Embryonic facial prominence (tissue), 1 donor: ENCODE measurements around the gene DNAH2.

Experiments
- DNase-seq: peaks from one replicate; pipeline ENCODE4 v3.0.0-alpha.2; 2016; ENCODE audit errors: extremely low spot score

DNAH2 gene

DNA sequence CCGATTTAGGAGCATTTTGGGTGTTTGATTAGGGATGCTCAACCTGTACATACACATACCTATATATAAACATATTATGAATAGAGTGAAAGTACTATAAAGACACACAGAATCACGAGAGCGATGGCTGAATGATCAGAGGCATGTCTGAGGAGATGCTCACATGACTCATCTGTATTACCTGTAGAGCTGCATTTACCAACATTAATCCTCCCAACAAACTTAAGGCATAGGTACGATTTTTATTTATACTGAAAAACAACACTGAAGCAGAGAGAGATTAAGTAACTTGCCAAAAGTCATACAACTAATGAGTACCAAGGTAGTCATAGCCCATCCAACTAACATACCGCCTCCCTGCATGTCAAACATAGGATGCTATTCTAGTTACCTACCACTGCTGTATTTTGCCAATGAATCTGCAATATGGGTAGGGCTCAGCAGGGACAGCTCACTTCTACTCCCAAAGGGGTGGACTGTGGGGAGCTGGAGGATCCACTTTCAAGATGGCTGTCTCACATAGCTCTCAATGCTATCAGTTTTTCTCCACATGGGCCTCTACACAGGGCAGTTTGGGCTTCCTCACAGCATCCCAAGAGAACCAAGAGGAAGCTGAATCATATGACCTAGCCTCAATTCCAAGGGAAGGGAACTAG, 147.6 kb downstream of the DNAH2 start:
- DNase-seq = no peak

- no peak for DNase-seq
These were observed 150.4 kb downstream of the DNAH2 start for GRCh38 chr17:7867881-7868329.

DNA sequence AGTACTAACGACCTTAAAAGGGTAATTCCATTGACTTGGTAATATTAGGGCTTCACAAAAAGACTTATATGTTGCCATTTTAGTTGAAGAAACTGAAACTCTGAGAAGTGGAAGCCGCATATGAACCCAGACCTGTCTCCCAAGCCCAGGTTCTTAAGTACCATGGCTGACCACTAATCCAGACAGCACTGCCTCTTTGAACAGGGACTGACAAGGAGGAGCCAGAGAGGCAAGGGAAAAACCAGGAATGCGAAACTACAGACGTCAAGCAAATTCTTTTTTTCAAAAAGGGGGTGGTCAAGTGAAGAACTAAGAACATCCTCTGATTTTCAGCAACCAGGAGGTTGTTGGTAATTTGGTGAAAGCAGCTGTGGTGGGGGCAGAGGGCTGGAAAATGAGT, 155.5 kb downstream of the DNAH2 start:
- DNase-seq = no peak

DNA sequence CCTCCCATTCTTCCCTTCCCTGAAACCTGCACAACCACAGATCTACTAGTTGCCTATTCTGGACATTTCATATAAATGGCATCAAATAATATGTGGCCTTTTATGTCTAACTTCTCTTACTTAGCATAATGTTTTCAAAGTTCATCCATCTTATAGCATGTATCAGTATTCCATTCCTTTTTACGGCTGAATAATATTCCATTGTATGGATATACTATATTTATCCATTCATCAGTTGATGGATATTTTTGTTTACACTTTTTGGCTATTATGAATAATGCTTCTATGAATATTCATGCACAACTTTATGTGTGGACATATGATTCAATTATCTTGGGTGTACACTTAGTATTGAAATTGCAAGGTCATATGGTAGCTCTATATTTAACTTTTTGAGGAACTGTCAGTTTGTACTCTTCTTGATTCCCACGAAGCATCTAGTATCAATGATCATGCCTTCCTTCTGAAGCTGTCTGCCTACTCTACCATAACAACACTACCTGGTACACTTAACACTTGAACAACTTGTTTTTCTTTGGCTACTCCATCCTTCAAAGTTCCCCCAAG, 158.3 kb downstream of the DNAH2 start:
- DNase-seq = no peak

DNA sequence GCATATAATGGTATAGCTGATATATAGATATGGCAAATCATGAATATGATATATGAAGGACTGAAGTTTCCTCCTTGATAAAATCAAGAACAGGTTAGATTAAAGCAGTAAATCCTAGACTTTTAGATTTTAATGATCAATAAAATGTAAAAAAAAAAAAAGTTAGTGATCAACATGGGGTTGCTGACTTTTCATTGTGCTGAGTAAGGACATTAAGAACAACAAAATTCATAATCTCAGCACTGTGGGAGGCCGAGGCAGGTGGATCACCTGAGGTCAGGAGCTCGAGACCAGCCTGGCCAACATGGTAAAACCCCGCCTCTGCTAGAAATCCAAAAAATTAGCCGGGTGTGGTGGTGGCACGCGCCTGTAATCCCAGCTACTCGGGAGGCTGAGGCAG, 160.7 kb downstream of the DNAH2 start:
- no peak for DNase-seq

DNA sequence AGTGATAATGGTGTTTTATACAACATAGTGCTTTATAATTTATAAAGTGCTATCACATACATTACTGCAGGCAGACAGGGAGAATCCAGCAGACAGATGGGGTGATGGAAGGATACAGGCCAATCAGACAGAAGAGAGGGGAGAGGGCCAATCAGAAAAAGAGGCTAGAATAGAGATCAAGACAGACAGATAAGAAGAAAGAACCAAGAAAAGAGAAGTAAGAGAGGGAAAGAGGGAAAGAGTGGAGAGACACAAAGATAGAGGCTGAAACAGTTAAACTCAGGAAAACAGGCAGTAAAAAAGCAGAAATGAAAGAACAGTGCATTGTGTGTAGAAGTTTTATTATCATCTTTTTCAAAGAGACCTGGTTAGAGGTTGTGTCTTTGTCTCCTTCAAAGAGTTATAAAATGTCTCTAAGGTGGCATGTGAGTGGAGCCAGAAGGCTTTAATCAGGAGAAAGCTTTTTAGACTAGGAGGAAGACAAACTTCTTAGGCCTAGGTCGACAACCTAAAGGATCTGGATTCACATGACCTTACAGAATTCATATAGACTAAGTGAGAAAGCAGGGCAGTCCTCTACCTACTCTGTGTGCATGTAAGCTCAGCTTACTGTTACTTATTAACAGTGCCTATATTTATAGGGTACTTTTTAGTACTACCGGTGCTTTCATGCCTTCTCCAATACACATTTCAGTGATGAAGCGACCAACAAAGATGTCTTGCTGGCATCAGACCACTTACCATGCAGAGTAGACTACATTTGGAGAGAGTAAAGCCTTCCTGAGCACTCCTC, 162.7 kb downstream of the DNAH2 start:
- no peak for DNase-seq

DNA sequence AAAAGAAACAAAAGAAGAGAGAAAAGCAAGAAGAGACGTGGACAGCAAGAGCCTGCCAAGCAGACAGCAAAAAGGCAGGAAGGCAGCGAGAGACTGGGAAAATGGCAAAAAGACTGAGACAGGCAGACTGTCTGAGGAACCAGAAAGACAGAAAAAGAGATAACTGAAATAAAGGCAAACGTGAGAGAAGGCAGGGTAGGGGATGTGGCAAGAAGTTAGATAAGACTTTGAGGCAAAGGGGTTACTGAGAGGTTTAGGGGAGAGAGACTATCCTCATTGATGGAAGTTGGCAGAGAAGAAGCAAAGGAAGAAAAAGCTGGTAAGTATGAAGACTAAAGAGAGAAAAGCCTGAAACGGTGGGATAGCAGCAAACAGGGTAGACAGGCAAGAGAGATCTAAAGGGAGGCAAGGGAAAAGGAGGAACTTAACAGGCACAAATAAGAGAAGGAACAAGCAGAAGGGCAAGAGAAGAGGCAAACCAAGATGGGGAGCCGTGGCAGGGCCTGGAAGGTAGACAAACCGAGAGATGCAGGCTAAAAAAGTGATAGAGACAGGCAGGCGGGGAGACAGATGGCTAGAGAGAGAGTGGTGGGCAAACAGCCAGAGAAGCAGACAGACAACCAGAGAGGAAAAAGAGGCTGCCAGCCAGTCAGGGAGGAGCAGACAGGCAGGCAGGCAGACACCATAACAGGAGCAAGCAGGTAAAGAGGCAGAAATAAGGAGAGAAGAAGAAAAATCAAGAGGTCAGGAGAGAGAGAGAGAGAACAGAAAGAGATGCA, 163.9 kb downstream of the DNAH2 start:
- DNase-seq = no peak

- DNase-seq = no peak
These were observed 164.5 kb downstream of the DNAH2 start for GRCh38 chr17:7882068-7882467.

DNA sequence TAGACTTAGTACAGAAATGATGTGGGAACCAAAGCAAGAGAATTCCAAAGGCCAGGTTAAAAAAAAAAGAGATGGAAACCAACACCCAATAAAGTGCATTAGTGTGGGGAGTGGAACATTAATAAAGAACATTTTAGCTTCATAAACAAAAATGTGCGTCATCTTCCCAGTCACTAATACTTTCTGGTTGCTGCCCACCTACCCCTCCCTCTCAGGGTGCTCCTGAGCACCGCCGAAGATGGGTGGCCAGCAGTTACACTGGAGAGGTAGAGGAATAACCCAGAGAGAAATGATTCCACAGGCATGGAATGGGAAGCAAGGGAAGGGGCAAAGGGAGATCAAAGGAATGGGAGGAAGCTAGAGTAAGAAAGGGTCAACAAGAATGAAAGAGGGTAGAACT, 165.1 kb downstream of the DNAH2 start:
- no peak for DNase-seq
